Measurements from ENCODE around the gene RFX8. TPM values are rescaled to one million over a fixed set of nuclear protein-coding genes. Genes with fewer than 3 reads are reported as not detected.
A peak's percentile ranks its signal among the peaks of the same experiment; 100 is the strongest.

RFX8 gene
- 1 to 10 TPM; 2.1 to 2.2 TPM for total RNA-seq

- no peaks in the 10 kb centered on the region for H3K9me3 Mint-ChIP-seq
- peaks cover 11 to 18% of the 10 kb centered on the region in 2 donors for H3K27me3 Mint-ChIP-seq
- peak within 1 kb of the TSS; percentile 78 for H3K4me3 Mint-ChIP-seq
- peak within 1 kb of the TSS; percentile 76 to 80 for H3K27ac Mint-ChIP-seq
- H3K36me3 Mint-ChIP-seq, result no peaks in the 10 kb centered on the region
- peak; percentile 96 to 97 for ATAC-seq
- peak; percentile 86 for DNase-seq (ENCODE audit: low spot score)
- peaks cover 22 to 23% of the 10 kb centered on the region in 2 donors for H3K4me1 Mint-ChIP-seq (ENCODE audit: low read depth in 2 of 2)
Observed at GRCh38 chr2:101474731-101475384, at the start of gene RFX8. Gene RFX8, minus strand, starts transcription at chr2:101475112. Its CDS starts 8,264 bp downstream, at chr2:101466848.

DNA sequence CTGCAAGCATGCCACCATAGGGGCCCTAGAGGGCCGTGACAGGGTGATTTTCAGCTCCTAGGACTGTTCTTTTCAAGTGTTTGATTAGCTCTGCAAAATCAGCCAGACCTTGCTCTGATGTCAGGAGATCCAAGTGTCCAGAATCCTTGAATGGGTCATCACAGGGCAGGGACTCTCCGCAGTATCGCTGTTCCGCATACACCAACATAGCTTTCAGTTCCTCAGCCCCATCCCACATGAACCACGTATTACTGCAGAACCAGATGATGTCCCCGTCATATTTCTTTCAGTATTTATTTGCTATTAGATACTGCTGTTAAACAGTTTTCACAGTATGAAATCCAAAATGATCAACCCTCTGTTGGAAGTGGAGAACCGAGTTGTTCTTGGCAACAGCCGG is 46.6 kb upstream of the RFX8 start:
- DNase-seq (ENCODE audit: low spot score) (no peak), ATAC-seq (no peak)
- Mint-ChIP-seq H3K27ac (no peak overlapping the region), H3K9me3 (peaks cover 5% of the 10 kb centered on the region), H3K36me3 (no peaks in the 10 kb centered on the region), H3K27me3 (peaks cover 13 to 22% of the 10 kb centered on the region in 2 donors), H3K4me1 (ENCODE audit: low read depth in 2 of 2) (peaks cover 17 to 19% of the 10 kb centered on the region in 2 donors), H3K4me3 (no peak overlapping the region)

GRCh38 chr2:101520246-101520645 is 45.3 kb upstream of the RFX8 start:
- Mint-ChIP-seq H3K27me3 (peaks cover 6 to 11% of the 10 kb centered on the region in 2 donors), H3K27ac (no peak overlapping the region), H3K36me3 (no peaks in the 10 kb centered on the region), H3K4me1 (ENCODE audit: low read depth in 2 of 2) (peaks cover 17 to 19% of the 10 kb centered on the region in 2 donors), H3K4me3 (no peak overlapping the region), H3K9me3 (peaks cover 5% of the 10 kb centered on the region)
- no peak for ATAC-seq
- DNase-seq (ENCODE audit: low spot score), result no peak

GRCh38 chr2:101518578-101519492 is 43.9 kb upstream of the RFX8 start:
- Mint-ChIP-seq H3K4me3 (no peak overlapping the region), H3K9me3 (peaks cover 5% of the 10 kb centered on the region), H3K4me1 (ENCODE audit: low read depth in 2 of 2) (peaks cover 17 to 19% of the 10 kb centered on the region in 2 donors), H3K27me3 (peaks cover 9 to 16% of the 10 kb centered on the region in 2 donors), H3K27ac (no peak overlapping the region), H3K36me3 (peaks cover 4% of the 10 kb centered on the region)
- DNase-seq (ENCODE audit: low spot score) (no peak), ATAC-seq (no peak)

GRCh38 chr2:101517758-101518271 is 42.9 kb upstream of the RFX8 start:
- Mint-ChIP-seq H3K9me3 (peaks cover 5% of the 10 kb centered on the region), H3K27me3 (peaks cover 14 to 16% of the 10 kb centered on the region in 2 donors), H3K36me3 (peaks cover 4% of the 10 kb centered on the region), H3K27ac (no peak overlapping the region), H3K4me1 (ENCODE audit: low read depth in 2 of 2) (peaks cover 17 to 19% of the 10 kb centered on the region in 2 donors), H3K4me3 (peak overlapping the region; percentile 16)
- no peak for ATAC-seq
- DNase-seq (ENCODE audit: low spot score), result no peak

DNA sequence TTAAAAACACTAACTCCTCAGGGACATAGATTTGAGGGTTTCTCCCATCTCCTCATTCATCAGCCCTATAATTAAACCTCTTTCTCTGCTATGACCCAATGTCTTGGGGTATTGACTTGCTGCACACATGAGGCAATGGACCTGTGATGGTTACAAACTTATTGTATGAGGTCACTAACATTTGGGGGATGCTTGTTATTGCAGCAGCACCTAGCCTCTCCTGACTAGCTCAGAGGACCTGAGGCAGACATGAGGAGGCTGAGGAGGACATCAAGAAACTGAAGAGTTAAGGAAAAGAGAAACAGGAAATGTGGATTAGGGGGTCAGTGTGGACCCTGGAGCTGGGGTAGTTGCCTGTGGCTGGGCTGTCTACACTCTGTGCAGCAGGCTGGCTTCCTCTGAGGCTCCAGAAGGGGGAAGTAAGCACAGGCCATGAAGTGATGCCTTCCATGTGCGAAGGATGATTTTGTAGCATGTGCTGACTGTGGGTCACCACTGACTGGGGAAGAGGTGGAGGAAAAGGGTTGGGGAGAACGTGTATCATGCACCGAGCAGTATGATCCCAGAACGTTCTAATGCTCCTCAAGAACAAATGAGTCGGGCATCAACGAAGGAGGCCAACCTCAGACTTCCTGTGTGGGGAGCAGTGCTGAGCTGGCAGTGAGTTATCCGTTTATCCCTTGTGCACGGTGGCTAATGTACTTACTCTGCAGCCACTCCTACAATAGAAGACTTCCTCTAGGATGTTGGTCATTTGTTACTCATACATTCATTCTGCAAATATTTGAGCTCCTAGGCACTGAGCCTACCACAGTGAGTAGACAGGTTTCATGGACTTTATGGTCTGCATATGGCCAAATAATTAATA is 42.1 kb upstream of the RFX8 start:
- Mint-ChIP-seq H3K27me3 (peaks cover 14 to 16% of the 10 kb centered on the region in 2 donors), H3K27ac (no peak overlapping the region), H3K4me1 (ENCODE audit: low read depth in 2 of 2) (peaks cover 17 to 19% of the 10 kb centered on the region in 2 donors), H3K4me3 (peak overlapping the region; percentile 24), H3K9me3 (peaks cover 5% of the 10 kb centered on the region), H3K36me3 (peaks cover 4% of the 10 kb centered on the region)
- peak; percentile 81 to 83 for ATAC-seq
- DNase-seq (ENCODE audit: low spot score), result peak; percentile 58

DNA sequence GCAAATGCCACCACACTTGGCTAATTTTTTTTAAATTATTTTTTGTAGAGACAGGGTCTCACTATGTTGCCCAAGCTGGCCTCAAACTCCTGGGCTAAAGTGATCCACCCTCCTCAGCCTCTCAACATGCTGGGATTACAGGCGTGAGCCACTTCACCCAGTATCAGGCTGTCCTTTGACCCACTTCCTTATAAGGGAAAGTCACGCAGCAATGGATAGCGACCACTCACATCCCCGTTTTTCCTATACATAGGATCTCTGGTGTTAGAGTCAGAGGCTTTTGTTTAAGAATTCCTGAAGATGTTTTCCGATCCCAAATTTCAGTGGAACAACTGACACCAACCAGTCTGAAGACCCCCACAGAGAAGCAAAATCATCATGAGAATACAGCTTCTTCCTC is 41.4 kb upstream of the RFX8 start:
- no peak overlapping the region for H3K4me3 Mint-ChIP-seq
- no peak overlapping the region for H3K27ac Mint-ChIP-seq

GRCh38 chr2:101515477-101515876 is 40.6 kb upstream of the RFX8 start:
- H3K36me3 Mint-ChIP-seq, result peaks cover 4% of the 10 kb centered on the region
- peaks cover 5% of the 10 kb centered on the region for H3K9me3 Mint-ChIP-seq
- H3K4me3 Mint-ChIP-seq, result no peak overlapping the region
- H3K27ac Mint-ChIP-seq, result no peak overlapping the region
- peaks cover 14 to 16% of the 10 kb centered on the region in 2 donors for H3K27me3 Mint-ChIP-seq
- DNase-seq (ENCODE audit: low spot score), result no peak
- no peak for ATAC-seq
- H3K4me1 Mint-ChIP-seq (ENCODE audit: low read depth in 2 of 2), result peaks cover 16 to 19% of the 10 kb centered on the region in 2 donors

More for the DNA sequence above, 41.4 kb upstream of the RFX8 start:
- Mint-ChIP-seq H3K9me3 (peaks cover 5% of the 10 kb centered on the region), H3K27me3 (peaks cover 14 to 16% of the 10 kb centered on the region in 2 donors), H3K36me3 (peaks cover 4% of the 10 kb centered on the region), H3K4me1 (ENCODE audit: low read depth in 2 of 2) (peaks cover 17 to 19% of the 10 kb centered on the region in 2 donors)
- ATAC-seq (no peak), DNase-seq (ENCODE audit: low spot score) (no peak)

DNA sequence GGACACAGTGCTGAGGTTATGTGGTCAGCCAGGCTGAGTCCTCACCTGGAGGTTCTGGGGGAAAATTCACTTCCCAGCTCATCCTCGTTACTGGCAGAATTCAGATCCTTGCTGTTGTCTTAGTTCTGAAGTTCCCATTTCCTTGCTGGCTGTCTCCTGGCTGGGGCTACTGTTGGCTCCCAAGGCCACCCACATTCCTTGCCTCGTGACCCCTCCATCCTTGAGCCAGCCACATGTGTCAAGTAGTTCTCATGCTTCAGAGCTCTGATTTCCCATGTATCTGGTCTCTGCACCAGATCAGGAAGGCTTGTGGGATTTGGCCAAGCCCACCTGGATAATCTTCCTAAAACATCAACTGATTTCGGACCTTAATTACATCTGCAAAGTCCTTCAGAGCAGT is 38.1 kb upstream of the RFX8 start:
- Mint-ChIP-seq H3K36me3 (peaks cover 4% of the 10 kb centered on the region), H3K27me3 (peaks cover 14 to 16% of the 10 kb centered on the region in 2 donors), H3K4me3 (no peak overlapping the region), H3K4me1 (ENCODE audit: low read depth in 2 of 2) (peaks cover 12 to 15% of the 10 kb centered on the region in 2 donors), H3K27ac (no peak overlapping the region), H3K9me3 (peaks cover 5% of the 10 kb centered on the region)
- DNase-seq (ENCODE audit: low spot score), result no peak
- ATAC-seq, result no peak

GRCh38 chr2:101511381-101511780 is 36.5 kb upstream of the RFX8 start:
- H3K9me3 Mint-ChIP-seq, result no peaks in the 10 kb centered on the region
- no peak overlapping the region for H3K27ac Mint-ChIP-seq
- peaks cover 8% of the 10 kb centered on the region in 2 donors for H3K27me3 Mint-ChIP-seq
- DNase-seq (ENCODE audit: low spot score) (no peak), ATAC-seq (no peak)
- no peak overlapping the region for H3K4me3 Mint-ChIP-seq
- H3K36me3 Mint-ChIP-seq, result peaks cover 4% of the 10 kb centered on the region
- H3K4me1 Mint-ChIP-seq (ENCODE audit: low read depth in 2 of 2), result no peaks in the 10 kb centered on the region

GRCh38 chr2:101509499-101510284 is 34.8 kb upstream of the RFX8 start:
- no peaks in the 10 kb centered on the region for H3K4me1 Mint-ChIP-seq (ENCODE audit: low read depth in 2 of 2)
- H3K27ac Mint-ChIP-seq, result no peak overlapping the region
- H3K27me3 Mint-ChIP-seq, result peaks cover 5 to 8% of the 10 kb centered on the region in 2 donors
- no peak overlapping the region for H3K4me3 Mint-ChIP-seq
- ATAC-seq (no peak), DNase-seq (ENCODE audit: low spot score) (no peak)
- no peaks in the 10 kb centered on the region for H3K9me3 Mint-ChIP-seq
- peaks cover 3% of the 10 kb centered on the region for H3K36me3 Mint-ChIP-seq

DNA sequence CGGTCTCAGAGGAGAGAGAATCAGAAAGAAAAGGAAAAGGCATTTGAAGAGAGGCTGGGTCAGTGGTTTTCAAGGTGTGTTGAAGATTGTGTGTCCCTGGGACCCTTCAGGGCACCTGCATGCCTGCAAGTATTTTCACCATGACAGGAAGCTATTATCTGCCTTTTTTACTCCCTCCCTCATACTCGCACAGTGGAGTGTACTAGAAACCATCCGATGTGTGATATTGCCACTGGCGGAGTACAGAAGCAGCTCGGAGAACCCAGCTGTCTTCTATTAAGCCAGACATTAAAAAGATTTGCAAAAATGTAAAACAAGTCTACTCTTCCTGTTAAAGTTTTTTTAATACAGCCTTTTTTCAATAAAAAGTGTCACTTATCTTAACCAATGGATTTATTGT is 33.7 kb upstream of the RFX8 start:
- no peak for DNase-seq (ENCODE audit: low spot score)

More for the DNA sequence above, 33.7 kb upstream of the RFX8 start:
- Mint-ChIP-seq H3K27me3 (peaks cover 0 to 5% of the 10 kb centered on the region in 2 donors), H3K4me1 (ENCODE audit: low read depth in 2 of 2) (no peaks in the 10 kb centered on the region), H3K9me3 (no peaks in the 10 kb centered on the region), H3K27ac (no peak overlapping the region), H3K4me3 (no peak overlapping the region), H3K36me3 (no peaks in the 10 kb centered on the region)
- ATAC-seq, result no peak
